ENCODE measurements around the gene RANBP1.

GRCh38 chr22:20108757-20109230, 7.1 kb upstream of the RANBP1 start:
- TF ChIP-seq EZH2 (IDR thresholded peaks at IDR 0.05; ENCODE audit: insufficient read depth, poor library complexity, severe bottlenecking) (no peak), EZH2phosphoT487 (IDR thresholded peaks at IDR 0.05; ENCODE audit: insufficient read depth, low read depth) (no peak)
